C1 segment of cervical spinal cord (tissue), 14 donors: ENCODE measurements around the gene ADAM33.

Experiments
- DNase-seq, 14 donors: peaks; one replicate each; lab custom pipeline; 2025; lab: John Stamatoyannopoulos, UW

The ADAM33 gene

GRCh38 chr20:3687655-3688054 is 5.8 kb upstream of the ADAM33 start:
- no peak for DNase-seq

DNA sequence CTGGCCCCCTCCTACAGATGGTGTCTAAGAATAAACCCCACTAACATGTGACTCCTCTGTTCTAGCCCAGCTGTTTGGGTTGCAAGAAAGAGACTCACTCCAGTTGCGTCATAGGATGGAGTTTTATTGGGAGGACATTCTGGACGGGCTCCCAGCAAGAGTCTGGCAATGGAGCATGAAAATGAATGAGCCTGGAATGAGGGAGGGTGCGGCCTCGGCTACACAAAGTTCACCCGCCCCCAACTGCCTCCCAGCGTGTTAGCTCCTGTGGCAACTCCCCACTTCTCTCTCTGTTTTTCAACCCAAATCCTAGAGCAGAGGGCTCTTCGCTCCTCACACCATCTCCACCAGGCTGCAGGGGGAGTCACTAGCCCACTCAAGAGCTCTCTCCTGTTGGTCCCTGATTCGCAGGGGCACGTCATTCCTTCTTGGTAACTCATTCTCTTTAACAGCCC is 5.1 kb upstream of the ADAM33 start:
- peak in 10 of 14 donors; percentile 8 to 70 (median 31) for DNase-seq

DNA sequence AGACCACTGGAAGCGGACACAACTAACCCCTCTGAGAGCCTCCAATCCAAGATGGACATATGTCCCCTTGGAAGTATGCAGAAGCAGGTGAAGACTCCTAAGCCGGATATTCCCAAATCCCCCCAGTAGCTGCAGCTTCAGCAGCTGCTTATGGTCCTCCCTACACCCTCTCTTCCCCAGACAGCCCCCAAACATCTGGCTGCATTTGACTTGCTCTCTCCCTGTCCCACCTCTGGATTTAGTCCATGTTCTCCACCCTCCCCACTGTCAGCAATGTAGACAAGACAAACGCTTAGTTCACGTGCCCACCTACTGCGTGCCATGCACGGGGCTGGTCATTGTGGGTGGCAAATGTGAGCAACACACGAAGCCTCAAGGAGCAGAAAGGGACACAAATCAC is 4.6 kb upstream of the ADAM33 start:
- DNase-seq = no peak

- no peak for DNase-seq
Measured at GRCh38 chr20:3685341-3685740, 3.5 kb upstream of the ADAM33 start.

DNA sequence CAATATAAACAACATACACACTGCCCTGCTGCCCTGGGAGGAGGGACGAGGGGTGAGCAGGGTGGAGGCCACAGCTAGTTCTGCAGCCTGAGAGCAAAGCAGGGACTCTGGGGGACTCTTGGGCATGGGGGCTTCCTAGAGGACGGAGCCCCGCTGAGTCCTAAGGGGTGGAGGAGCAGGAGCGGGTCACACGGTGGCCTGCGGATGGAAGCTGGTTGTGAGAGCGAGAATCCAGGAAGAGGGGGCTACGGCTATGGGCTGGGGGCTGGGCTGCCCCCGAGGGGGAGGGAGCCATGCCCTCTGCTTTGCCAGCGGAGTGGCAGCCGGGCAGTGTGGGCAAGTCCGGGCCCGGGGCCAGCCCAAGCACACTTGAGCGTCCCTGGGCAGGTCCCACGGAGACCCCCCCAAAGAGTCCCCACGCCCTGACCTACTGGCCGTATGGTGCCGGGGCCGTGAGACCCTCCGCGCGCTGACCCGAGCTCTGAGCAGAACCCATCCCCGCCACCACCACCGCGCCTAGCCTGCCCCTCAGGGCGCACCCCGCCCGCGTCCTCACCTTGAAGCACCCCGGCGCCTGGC is 369 bp downstream of the ADAM33 start:
- DNase-seq = no peak

DNA sequence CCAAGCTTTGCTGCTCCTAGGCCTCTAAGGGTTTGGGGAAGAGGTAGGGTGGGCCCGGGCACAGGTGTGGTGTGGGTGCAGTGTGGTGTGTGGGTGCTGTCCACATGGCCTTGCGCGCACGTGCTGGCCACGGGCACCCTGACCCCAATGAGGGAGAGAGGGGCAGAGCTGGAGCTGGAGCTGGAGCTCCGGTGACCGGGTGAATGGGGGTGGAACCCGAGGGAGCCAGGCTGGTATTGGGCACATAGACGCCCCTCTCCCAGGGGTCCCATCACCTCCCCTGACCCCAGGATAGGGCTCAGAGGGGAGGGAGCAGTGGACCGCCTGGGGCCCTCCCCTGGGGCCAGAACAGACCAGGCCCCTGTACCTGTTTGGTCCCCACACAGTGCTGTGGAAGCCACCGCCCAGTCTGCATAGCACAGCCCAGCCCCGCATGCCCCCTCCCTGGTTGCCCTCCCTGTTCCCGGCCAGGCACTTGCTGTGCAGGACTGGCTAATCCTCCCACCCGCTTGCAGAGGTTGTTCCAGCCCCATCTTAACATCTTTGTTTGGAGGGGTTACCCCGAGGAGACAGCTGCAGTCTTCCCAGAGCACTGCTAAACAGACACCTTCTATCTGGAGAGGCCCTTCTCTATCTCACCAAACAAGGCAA is 984 bp downstream of the ADAM33 start:
- no peak for DNase-seq

GRCh38 chr20:3679749-3680700 is 1.8 kb downstream of the ADAM33 start:
- peak in 3 of 14 donors; percentile 3 to 33 (median 8) for DNase-seq

GRCh38 chr20:3678856-3679720 is 2.7 kb downstream of the ADAM33 start:
- no peak for DNase-seq

DNA sequence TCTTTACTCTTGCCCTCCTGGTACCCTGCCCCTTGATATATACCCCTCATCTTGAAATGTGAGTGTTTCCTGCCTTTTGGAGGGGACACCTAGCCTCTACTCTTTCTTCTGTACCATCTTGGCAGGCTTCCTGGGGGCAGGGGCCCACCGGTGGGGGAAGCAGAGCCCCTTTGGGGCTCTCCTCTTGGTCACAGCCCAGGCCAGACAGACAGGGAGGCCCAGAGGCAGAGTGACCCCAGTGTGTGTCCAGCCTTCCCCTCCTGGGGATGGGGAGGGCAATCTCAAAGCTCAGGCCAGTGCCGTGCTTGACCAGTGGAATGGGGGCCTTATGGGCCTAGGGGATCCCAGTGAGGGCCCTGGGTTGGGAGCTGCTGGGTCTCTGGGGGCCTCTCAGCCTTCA is 3.6 kb downstream of the ADAM33 start:
- no peak for DNase-seq

DNA sequence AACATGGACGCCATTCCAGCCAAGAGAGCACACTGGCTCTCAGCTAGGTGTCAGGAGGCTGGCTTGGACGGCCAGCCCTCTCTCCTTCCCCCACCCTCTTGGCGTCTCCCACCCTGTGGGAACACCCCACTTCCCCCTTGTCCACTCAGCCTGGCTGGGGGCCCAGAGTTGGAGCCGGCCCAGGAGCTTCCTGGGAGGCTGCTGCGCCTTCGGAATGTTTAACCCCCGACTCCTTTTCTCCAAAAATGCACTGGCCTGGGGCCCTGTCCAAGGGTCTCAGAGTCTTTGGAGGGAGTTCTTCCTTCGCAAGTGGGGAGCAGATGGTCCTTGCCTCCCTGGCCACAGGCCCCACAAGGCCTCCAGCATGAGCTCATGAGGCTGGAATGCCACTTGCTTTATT is 4.1 kb downstream of the ADAM33 start:
- peak in 5 of 14 donors; percentile 9 to 51 (median 38) for DNase-seq

DNA sequence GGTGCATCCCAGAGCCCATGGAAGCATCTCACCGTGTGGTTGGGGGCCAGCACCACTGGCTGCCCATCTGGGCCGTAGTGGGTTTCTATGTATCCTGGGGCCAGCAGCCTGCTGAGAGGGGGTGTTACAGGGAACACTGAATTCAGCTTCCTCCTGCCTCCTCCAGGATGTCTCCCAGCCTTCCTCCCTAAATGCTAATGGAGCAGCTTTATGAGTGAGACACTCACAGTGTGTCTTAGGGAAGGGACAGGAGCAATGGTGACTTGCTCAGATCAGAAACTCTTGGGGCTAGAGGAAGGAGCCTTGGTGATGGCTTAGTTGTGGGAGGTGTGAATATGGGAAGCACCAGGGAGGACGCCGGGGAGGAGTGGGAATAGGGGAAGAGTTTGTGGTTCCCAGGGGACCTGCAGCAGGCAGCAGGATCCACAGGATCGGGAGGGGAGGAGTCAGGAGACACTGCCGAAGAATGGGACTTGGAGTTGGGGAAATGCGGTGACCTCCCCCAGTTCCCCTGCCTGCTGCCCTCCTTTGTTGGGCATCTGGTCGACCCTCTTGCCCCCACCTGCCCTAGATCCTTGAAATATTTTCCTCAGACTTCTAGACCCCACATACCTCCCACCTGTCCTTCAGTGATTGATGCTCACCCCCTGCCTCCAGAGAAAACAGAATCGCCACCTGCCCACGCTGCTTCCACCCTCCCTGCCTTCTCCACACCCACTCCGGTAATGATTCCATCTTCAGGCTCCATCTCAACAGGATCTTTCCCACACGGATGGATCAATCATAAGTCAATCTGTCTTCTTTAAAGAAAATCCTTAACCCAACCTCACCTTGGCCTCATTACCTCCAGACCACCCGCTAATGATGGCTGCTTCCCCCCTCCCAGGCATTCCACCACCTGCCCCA is 6.6 kb downstream of the ADAM33 start:
- DNase-seq = no peak

DNA sequence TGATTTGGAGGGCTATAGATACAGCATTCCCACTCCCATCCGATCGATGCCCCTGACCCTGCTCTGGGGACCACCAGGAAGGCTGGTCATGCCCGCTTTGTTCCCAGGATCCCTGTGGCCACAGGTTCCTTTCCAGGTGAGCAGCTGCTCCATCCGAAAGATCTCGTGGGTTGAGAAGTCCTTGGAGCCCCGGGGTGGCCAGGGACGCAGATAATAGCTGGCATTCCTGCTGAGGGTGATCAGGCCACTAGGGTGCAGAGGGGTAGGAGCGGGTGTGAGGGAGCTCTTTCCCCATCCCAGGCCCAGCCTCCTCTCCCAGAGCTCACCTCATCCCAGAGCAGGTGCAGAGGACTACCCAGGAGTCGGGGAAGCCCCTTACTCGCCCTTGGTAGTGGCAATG is 7.4 kb downstream of the ADAM33 start:
- DNase-seq = no peak

DNA sequence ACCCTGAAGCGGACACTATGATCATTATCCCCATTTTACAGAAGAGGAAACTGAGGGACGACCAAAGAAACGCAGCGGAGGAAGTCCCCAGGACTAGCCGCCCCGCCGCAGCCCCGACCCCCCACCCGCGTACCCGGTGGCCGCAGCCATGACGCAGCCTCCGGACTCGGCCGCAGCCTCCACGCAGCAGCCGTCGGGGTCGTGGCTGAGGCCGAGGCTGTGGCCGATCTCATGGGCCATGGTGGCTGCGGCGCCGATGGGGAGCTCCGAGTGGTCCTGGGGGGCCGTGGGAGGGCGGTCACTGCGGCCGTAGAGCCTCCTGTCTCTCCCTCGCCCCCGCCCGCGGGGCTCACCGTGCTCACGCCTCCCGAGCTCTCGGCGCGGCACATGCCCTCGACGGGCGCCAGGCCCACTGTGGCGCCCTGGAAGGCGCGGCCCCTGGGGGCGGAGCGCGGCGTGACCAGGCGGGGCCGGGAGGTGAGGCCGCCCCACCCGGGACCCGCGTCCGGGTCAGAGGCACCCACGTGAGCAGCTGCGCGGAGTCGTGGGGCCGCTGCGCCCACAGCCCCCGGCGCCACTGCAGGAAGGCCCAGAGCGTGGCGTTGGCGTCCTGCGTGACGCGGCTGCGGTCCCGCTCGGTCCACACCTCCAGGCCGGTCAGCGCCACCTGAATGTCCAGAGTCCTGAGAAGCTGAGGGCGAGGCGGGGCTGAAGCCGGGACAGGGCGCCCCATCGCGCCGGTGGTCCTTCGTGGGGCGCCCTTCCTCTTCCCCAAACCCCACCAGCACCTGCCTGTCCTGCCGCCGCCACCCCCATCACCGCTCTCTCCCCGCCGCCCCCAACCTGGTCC is 8.4 kb downstream of the ADAM33 start:
- no peak for DNase-seq

- no peak for DNase-seq
Measured at GRCh38 chr20:3672547-3673171, 9.2 kb downstream of the ADAM33 start.

- no peak for DNase-seq
Measured at GRCh38 chr20:3671986-3672546, 9.7 kb downstream of the ADAM33 start.

DNA sequence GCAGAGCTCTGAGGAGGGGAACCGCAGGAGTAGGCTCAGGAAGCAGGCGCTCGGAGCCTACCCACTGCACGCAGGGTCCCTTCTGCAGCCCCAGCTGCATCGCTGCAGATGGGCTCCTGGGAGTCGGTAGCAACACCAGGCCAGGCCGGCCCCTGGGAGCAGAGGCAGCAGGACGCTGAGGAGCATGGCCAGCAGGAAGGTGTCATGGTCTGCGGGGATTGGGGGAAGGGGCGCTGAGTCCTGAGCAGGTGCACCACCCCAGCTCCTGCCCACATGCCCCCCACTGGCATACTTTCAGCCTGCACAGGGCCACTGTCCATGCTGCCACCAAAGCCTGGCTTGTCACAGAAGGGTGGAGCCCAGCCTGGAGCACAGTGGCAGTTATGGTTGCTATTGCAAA is 10.9 kb downstream of the ADAM33 start:
- no peak for DNase-seq

GRCh38 chr20:3670511-3670910 is 11.3 kb downstream of the ADAM33 start:
- DNase-seq = no peak

DNA sequence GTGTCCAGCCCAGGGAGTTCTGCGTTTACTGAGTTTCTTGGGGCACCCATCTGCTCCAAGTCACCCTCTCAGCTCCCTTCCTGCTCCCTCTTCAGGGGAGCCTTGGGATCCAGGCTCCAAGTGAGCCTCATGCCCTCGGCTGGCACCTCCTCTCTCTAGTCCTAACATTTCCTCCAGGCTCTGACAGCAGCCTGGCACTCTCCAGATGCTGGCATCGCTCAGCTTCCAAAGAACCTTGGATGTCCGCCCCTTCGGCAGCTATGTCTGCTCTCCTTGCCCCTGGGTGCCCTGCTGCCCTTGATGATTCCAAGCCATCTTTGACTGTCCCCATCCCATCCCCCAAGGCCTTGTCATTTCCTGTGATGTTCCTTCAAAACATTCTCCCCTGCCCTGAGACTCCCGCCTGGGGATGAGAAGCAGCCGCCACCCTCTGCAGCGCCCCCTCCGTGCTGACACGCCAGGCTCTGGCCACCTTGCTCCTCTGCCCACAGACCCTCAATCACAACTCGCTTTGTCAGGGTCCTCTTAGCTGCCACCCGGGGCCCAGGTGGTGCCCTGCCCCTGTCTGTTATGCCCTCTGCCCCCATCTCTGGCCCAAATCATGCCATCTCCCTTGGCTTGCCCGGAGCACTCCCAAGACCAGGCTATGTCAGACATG is 12.0 kb downstream of the ADAM33 start:
- DNase-seq = no peak
